SK-N-SH treated with all-trans-retinoic acid at 6 μM for 48 hours (cell line): Measurements from ENCODE around the gene STRADB.

Source experiments
- ATAC-seq: fragments of 200-7000 bp; cut with Tn5 transposase; 3 replicates; pipeline ENCODE4 v1.9.1; 2020; ENCODE audit warnings: mild to moderate bottlenecking, moderate library complexity
- BACH2 ChIP-seq: fragments of 250-450 bp; sonication (Bioruptor Pico); IDR thresholded peaks from 2 replicates; pipeline ENCODE4 v1.9.0; 2021; ENCODE audit warnings: mild to moderate bottlenecking, borderline replicate concordance
- CSDC2 ChIP-seq: fragments of 250-450 bp; sonication (Bioruptor Pico); IDR thresholded peaks from 2 replicates; pipeline ENCODE4 v1.5.0; 2020; ENCODE audit warnings: mild to moderate bottlenecking, moderate library complexity
- ESRRG ChIP-seq: fragments of 250-450 bp; sonication (Bioruptor Pico); IDR thresholded peaks from 2 replicates; pipeline ENCODE4 v1.6.1; 2021; ENCODE audit warnings: mild to moderate bottlenecking
- GLIS3 ChIP-seq: fragments of 250-450 bp; sonication (Bioruptor Pico); IDR thresholded peaks from 2 replicates; pipeline ENCODE4 v1.5.0; 2020; ENCODE audit warnings: mild to moderate bottlenecking, moderate library complexity
- ISL1 ChIP-seq: fragments of 250-450 bp; sonication (Bioruptor Pico); IDR thresholded peaks from 2 replicates; pipeline ENCODE4 v2.1.2; 2022; ENCODE audit warnings: mild to moderate bottlenecking, moderate library complexity
- OSR1 ChIP-seq: fragments of 250-450 bp; sonication (Bioruptor Pico); IDR thresholded peaks from 2 replicates; pipeline ENCODE4 v1.8.0; 2022; ENCODE audit warnings: moderate library complexity, mild to moderate bottlenecking, inconsistent platforms
- PPARA ChIP-seq: fragments of 250-450 bp; sonication (Bioruptor Pico); IDR thresholded peaks from 2 replicates; pipeline ENCODE4 v1.5.0; 2020; ENCODE audit warnings: mild to moderate bottlenecking, borderline replicate concordance
- RARB ChIP-seq: fragments of 250-450 bp; sonication (Bioruptor Pico); IDR thresholded peaks from 2 replicates; pipeline ENCODE4 v1.8.0; 2021; ENCODE audit warnings: mild to moderate bottlenecking, moderate library complexity
- SNAI2 ChIP-seq: fragments of 250-450 bp; sonication (Bioruptor Pico); IDR thresholded peaks from 2 replicates; pipeline ENCODE4 v1.5.0; 2020; ENCODE audit warnings: mild to moderate bottlenecking, moderate library complexity
- TCF4 ChIP-seq: fragments of 250-450 bp; sonication (Bioruptor Pico); IDR thresholded peaks from 2 replicates; pipeline ENCODE4 v1.8.0; 2021; ENCODE audit warnings: mild to moderate bottlenecking, moderate library complexity, borderline replicate concordance
- TOX ChIP-seq: fragments of 250-450 bp; sonication (Bioruptor Pico); IDR thresholded peaks from 2 replicates; pipeline ENCODE4 v1.8.0; 2021; ENCODE audit warnings: mild to moderate bottlenecking, moderate library complexity, borderline replicate concordance
- TSHZ2 ChIP-seq: fragments of 250-450 bp; sonication (Bioruptor Pico); IDR thresholded peaks from 2 replicates; pipeline ENCODE4 v1.5.0; 2020; ENCODE audit warnings: mild to moderate bottlenecking, moderate library complexity
- ZFP30 ChIP-seq: fragments of 450-650 bp; formaldehyde crosslinking; IDR thresholded peaks from 2 replicates; pipeline ENCODE4 v1.5.0; 2022; ENCODE audit warnings: mild to moderate bottlenecking, moderate library complexity
- ZNF70 ChIP-seq: fragments of 450-650 bp; formaldehyde crosslinking; IDR thresholded peaks from 2 replicates; pipeline ENCODE4 v1.5.0; 2020; ENCODE audit warnings: mild to moderate bottlenecking, moderate library complexity
- ZNF8 ChIP-seq: fragments of 450-650 bp; formaldehyde crosslinking; IDR thresholded peaks from 2 replicates; pipeline ENCODE4 v1.5.0; 2020; ENCODE audit warnings: mild to moderate bottlenecking, moderate library complexity
- TF ChIP-seq, protein P1 (sequence below): fragments of 250-450 bp; sonication (Bioruptor Pico); IDR thresholded peaks from 2 replicates; pipeline ENCODE4 v1.8.0; 2021; ENCODE audit warnings: low read depth, mild to moderate bottlenecking, moderate library complexity, borderline replicate concordance
- TF ChIP-seq, protein P2 (sequence below): fragments of 250-450 bp; sonication (Bioruptor Pico); IDR thresholded peaks from 2 replicates; pipeline ENCODE4 v1.5.1; 2021; ENCODE audit warnings: mild to moderate bottlenecking, moderate library complexity
- TF ChIP-seq, protein P3 (sequence below): fragments of 250-450 bp; sonication (Bioruptor Pico); IDR thresholded peaks from 2 replicates; pipeline ENCODE4 v1.5.1; 2020; ENCODE audit warnings: low read depth, mild to moderate bottlenecking, moderate library complexity
- TF ChIP-seq, protein P4 (sequence below): fragments of 250-450 bp; sonication (Bioruptor Pico); IDR thresholded peaks from 2 replicates; pipeline ENCODE4 v1.8.0; 2020; ENCODE audit warnings: mild to moderate bottlenecking, moderate library complexity, borderline replicate concordance

Gene STRADB

DNA sequence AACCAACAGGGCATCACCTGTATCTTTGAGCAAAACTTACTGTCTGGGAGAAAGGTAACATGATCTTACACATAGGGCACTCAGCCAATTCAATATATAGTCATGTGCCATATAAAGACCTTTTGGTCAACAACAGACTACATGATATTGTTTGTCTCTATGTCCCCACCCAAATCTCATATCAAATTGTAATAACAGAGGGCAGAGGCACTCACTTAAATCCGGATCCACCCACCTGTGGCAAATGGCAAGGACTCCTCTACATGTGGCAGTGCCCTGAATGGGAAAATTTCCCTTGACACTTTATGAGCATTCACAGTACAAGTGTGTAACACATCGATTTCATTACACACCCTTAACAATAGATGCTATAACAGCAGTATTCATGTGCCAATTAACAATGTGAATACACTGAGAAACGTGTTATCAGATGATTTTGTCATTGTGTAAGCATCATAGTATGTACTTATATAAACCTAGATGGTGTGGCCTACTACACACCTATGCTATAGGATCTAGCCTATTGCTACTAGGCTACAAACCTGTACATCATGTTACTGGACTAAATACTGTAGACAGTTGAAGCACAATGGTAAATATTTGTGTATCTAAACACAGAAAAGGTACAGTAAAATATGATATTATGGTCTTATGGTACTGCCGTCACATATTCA is 64.2 kb downstream of the STRADB start (continued):
- TF ChIP-seq, protein P1, sequence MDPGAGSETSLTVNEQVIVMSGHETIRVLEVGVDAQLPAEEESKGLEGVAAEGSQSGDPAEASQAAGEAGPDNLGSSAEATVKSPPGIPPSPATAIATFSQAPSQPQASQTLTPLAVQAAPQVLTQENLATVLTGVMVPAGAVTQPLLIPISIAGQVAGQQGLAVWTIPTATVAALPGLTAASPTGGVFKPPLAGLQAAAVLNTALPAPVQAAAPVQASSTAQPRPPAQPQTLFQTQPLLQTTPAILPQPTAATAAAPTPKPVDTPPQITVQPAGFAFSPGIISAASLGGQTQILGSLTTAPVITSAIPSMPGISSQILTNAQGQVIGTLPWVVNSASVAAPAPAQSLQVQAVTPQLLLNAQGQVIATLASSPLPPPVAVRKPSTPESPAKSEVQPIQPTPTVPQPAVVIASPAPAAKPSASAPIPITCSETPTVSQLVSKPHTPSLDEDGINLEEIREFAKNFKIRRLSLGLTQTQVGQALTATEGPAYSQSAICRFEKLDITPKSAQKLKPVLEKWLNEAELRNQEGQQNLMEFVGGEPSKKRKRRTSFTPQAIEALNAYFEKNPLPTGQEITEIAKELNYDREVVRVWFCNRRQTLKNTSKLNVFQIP (CRISPR knock-in tag), result no peak
- TF ChIP-seq, protein P2, sequence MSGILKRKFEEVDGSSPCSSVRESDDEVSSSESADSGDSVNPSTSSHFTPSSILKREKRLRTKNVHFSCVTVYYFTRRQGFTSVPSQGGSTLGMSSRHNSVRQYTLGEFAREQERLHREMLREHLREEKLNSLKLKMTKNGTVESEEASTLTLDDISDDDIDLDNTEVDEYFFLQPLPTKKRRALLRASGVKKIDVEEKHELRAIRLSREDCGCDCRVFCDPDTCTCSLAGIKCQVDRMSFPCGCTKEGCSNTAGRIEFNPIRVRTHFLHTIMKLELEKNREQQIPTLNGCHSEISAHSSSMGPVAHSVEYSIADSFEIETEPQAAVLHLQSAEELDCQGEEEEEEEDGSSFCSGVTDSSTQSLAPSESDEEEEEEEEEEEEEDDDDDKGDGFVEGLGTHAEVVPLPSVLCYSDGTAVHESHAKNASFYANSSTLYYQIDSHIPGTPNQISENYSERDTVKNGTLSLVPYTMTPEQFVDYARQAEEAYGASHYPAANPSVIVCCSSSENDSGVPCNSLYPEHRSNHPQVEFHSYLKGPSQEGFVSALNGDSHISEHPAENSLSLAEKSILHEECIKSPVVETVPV, result no peak
- TF ChIP-seq, all 23 proteins: peak for 0

DNA sequence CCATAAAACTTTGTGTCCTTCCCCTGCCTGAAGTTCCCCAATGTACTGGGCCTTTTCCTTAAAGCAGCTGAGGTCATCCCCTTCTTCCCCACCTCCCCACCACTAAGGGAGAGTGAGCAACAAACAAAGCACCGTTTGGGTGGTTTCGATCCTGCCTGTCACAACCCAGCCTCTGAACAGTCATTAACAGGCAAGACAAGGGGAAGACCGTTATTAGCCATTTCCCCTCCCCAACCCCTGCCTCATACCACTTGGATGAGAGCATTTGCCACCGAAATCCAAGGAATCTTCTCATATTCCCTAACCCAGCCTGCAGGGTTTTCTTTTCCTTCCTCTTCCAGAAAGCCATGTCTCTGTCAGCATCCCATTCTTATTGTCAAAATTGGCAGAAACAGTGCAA is 65.6 kb downstream of the STRADB start:
- peak; percentile 53 for ATAC-seq
- no peak for TF ChIP-seq OSR1 (CRISPR knock-in tag)
- TF ChIP-seq ZFP30 (CRISPR knock-in tag), result no peak
- TF ChIP-seq TSHZ2 (CRISPR knock-in tag), result no peak
- TF ChIP-seq, protein P3, sequence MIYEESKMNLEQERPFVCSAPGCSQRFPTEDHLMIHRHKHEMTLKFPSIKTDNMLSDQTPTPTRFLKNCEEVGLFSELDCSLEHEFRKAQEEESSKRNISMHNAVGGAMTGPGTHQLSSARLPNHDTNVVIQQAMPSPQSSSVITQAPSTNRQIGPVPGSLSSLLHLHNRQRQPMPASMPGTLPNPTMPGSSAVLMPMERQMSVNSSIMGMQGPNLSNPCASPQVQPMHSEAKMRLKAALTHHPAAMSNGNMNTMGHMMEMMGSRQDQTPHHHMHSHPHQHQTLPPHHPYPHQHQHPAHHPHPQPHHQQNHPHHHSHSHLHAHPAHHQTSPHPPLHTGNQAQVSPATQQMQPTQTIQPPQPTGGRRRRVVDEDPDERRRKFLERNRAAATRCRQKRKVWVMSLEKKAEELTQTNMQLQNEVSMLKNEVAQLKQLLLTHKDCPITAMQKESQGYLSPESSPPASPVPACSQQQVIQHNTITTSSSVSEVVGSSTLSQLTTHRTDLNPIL (CRISPR knock-in tag), result no peak
- TF ChIP-seq ZNF70 (CRISPR knock-in tag), result no peak
- TF ChIP-seq PPARA, result no peak
- TF ChIP-seq BACH2 (CRISPR knock-in tag), result no peak
- no peak for TF ChIP-seq TOX (CRISPR knock-in tag)
- TF ChIP-seq ISL1 (CRISPR knock-in tag), result no peak
- no peak for TF ChIP-seq CSDC2 (CRISPR knock-in tag)
- TF ChIP-seq, protein P2, result no peak
- TF ChIP-seq, protein P4, sequence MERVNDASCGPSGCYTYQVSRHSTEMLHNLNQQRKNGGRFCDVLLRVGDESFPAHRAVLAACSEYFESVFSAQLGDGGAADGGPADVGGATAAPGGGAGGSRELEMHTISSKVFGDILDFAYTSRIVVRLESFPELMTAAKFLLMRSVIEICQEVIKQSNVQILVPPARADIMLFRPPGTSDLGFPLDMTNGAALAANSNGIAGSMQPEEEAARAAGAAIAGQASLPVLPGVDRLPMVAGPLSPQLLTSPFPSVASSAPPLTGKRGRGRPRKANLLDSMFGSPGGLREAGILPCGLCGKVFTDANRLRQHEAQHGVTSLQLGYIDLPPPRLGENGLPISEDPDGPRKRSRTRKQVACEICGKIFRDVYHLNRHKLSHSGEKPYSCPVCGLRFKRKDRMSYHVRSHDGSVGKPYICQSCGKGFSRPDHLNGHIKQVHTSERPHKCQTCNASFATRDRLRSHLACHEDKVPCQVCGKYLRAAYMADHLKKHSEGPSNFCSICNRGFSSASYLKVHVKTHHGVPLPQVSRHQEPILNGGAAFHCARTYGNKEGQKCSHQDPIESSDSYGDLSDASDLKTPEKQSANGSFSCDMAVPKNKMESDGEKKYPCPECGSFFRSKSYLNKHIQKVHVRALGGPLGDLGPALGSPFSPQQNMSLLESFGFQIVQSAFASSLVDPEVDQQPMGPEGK (CRISPR knock-in tag), result no peak

DNA sequence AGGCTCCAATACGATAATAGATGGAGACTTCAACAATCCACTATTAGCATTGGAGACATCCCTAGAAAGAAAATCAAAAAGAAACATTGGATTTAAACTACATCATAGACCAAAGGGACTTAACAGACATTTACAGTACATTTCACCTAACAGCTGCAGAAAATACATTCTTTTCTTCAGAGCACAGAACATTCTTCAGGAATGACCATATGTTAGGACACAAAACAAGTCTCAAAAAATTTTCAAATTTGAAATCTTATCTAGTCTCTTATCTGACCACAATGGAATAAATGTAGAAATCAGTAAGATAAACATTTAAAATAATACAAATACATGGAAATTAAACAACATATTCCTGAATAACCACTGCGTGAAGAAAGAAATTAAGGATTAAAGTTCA is 68.7 kb downstream of the STRADB start:
- no peak for ATAC-seq
- TF ChIP-seq GLIS3 (CRISPR knock-in tag) (no peak), SNAI2 (no peak), TCF4 (CRISPR knock-in tag) (no peak), RARB (CRISPR knock-in tag) (no peak)
- TF ChIP-seq, all 23 proteins: peak for 0

DNA sequence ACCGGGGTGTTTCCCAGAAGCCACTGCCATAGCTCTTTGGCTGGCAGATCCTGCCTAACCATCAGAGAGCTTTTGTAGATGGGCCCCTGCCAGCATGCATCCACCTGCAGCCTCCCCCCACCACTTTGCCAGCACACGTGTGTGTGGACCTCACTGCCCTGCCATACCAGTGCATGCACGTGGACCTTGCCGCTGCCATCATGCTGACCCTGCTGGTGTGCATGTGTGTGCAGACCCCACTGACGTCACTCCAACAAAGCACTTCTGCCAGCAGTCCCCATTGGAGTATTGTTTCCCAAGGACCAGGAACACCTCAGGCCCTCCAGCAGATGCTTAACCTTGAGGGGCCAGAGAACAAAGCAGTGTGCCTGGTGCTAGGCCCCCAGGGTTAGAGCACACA is 71.4 kb downstream of the STRADB start:
- no peak for ATAC-seq
- TF ChIP-seq, protein P4 (CRISPR knock-in tag), result no peak
- TF ChIP-seq PPARA (no peak), ZNF8 (CRISPR knock-in tag) (no peak), ESRRG (no peak), SNAI2 (no peak), TOX (CRISPR knock-in tag) (no peak), BACH2 (CRISPR knock-in tag) (no peak), ZFP30 (CRISPR knock-in tag) (no peak), ZNF70 (CRISPR knock-in tag) (no peak)
- TF ChIP-seq, protein P1 (CRISPR knock-in tag), result no peak
- TF ChIP-seq, protein P3 (CRISPR knock-in tag), result no peak
